Urothelium cell line (cell line): Measurements from ENCODE around the gene RUNDC1.

Experiments
- DNase-seq: peaks from one replicate; pipeline ENCODE4 v3.0.0; 2011; ENCODE audit warnings: low spot score, mixed read lengths
- FAIRE-seq: peaks from 2 replicates; lab custom pipeline; 2011; peaks lifted over from hg19 to GRCh38; lab: Jason Lieb, UNC

Gene RUNDC1

GRCh38 chr17:43033948-43034881, 53.9 kb downstream of the RUNDC1 start:
- FAIRE-seq (no peak), DNase-seq (no peak)

GRCh38 chr17:43034894-43035293, 54.5 kb downstream of the RUNDC1 start:
- DNase-seq, result no peak
- FAIRE-seq, result no peak

DNA sequence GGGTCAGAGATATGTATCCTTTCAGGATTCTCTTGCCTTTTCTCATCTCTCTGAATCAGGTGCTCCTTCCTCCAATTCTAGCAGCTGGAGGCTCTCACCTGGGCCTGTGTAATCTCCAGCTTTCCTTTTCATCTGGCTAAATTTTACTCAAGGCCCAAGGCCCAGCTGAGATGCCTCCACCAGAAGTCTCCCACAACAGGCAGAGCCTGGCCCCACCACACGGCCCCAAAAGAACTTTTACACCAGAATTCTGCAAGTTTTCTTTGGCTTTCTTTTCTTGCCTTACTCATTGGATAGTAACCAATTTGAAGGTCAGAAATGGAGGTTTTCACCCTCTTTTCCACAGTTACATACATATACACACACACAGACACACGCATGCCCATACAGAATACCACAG, 59.3 kb downstream of the RUNDC1 start:
- FAIRE-seq (no peak), DNase-seq (no peak)

GRCh38 chr17:43040655-43041054, 60.3 kb downstream of the RUNDC1 start:
- FAIRE-seq (no peak), DNase-seq (no peak)

- FAIRE-seq (no peak), DNase-seq (no peak)
These were observed 61.8 kb downstream of the RUNDC1 start for GRCh38 chr17:43042025-43042628.
